Measurements from ENCODE around the gene C4A.
"Not testable (repeated sequence)": the region's sequence is repeated elsewhere in the genome, so short reads cannot be mapped to it uniquely, and the experiment has no call there.

Gene C4A

DNA sequence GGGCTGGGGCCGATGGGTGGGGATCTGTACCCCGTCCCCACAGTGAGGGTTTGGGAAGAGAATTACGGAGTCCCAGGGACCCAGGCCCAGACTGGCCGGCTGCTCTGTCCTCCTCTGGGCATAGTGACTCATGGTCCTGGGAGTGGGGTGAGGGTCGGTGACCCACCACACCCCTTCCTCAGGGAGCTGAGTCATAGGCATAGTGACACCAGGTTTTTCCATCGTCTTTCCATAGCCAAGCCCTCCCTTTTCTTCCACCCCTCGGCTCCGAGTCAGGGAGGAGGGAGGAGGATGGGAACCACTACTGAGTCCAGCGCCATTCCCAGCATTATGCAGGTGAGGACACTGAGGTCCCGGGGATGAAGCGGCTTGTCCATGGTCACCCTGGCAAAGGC is 65.2 kb downstream of the C4A start:
- no peaks in the 10 kb centered on the region for H3K9me3 ChIP-seq (ENCODE audit: low read length)
- H3K27me3 ChIP-seq (ENCODE audit: insufficient read depth, low read length) = peaks cover 6% of the 10 kb centered on the region
- H2AFZ ChIP-seq (ENCODE audit: low read depth, low read length) = no peak overlapping the region
- H3K36me3 ChIP-seq (ENCODE audit: insufficient read depth, low read length) = no peaks in the 10 kb centered on the region
- H3K4me3 ChIP-seq (ENCODE audit: low read length) = no peak overlapping the region
- H3K4me1 ChIP-seq (ENCODE audit: insufficient read depth, low read length) = peaks cover 17% of the 10 kb centered on the region

DNA sequence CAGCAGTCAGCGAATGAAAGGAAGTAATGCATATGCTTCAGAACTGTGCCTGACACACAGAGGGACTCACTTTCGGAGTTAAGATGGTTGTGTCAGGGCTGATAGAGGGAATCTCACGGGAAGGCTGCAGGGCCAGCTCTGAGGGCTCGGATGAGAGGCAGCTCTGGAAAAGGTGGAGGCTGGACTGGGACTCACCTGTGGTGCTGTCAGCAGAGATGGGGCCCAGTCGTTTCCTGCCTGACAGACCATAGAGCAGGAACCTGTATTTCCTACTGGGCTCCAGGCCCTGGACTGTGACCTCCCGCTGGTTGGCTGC is 65.6 kb downstream of the C4A start:
- Histone ChIP-seq H3K9me3 (ENCODE audit: low read length) (no peaks in the 10 kb centered on the region), H2AFZ (ENCODE audit: low read depth, low read length) (no peak overlapping the region), H3K4me1 (ENCODE audit: insufficient read depth, low read length) (peaks cover 17% of the 10 kb centered on the region), H3K36me3 (ENCODE audit: insufficient read depth, low read length) (no peaks in the 10 kb centered on the region), H3K4me3 (ENCODE audit: low read length) (no peak overlapping the region), H3K27me3 (ENCODE audit: insufficient read depth, low read length) (peaks cover 6% of the 10 kb centered on the region)

DNA sequence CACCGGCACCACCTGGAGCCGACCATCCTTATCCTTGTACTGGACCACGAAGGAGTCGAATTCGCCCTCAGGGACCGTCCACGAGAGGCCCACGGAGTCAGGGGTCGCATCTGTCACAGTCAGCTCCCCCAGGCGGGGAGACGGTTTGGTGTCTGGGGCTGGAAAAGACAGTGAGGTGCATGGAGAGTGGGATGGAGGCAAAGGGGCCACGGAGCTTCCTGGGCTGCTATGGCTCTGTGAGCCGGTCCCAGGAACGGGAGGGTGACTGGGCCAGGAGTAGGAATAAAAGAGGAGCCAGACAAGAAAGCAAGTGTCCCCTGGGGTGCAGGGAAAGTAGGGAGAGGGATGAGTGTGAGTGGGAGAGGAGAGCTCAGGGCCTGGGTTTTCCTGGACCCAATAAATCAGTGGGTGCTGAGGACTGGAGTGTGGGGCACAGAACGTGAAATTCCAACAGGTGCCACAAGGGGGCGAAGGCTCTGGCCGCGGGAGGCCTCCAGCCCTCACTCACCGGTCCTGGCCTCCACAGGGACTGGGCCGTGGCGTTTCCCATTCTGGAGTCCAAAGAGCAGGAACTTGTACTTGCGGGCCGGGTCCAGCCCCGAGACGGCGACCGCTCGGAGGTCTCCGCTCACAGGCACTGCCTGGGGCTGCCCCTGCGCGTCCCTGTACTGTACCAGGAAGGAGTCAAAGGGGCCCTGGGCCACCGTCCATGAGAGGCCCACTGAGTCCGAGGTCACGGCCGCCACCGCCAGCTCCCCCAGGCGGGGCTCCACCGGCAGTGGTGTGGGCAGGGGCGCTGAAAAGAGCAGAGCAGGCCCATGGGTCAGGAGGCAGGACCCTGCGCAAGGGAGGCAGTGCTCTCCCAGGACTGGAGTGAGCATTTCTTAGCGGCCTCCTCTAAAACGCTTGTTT is 66.3 kb downstream of the C4A start:
- peaks cover 6% of the 10 kb centered on the region for H3K27me3 ChIP-seq (ENCODE audit: insufficient read depth, low read length)
- peaks cover 17% of the 10 kb centered on the region for H3K4me1 ChIP-seq (ENCODE audit: insufficient read depth, low read length)
- H3K36me3 ChIP-seq (ENCODE audit: insufficient read depth, low read length) = no peaks in the 10 kb centered on the region
- H3K9me3 ChIP-seq (ENCODE audit: low read length) = no peaks in the 10 kb centered on the region
- no peak overlapping the region for H3K4me3 ChIP-seq (ENCODE audit: low read length)
- H2AFZ ChIP-seq (ENCODE audit: low read depth, low read length) = no peak overlapping the region

DNA sequence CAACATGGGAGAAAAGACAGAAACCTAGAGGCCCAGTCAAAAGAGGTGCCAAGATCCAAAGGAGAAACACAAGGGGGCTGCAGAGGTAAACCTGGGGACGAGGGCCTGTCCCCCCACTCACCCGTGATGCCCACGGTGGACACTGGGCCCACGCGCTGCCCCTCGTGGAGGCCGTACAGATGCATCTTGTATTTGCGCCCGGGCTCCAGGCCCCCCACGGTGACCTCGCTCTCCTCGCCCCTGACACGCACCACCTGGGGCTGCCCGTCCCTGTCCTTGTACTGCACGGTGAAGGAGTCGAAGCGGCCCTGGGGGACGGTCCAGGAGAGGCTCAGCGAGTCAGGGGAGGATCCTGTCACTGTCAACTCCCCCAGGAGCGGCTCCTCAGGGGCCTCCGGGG is 67.3 kb downstream of the C4A start:
- H3K27me3 ChIP-seq (ENCODE audit: insufficient read depth, low read length); H3K36me3 ChIP-seq (ENCODE audit: insufficient read depth, low read length); H3K9me3 ChIP-seq (ENCODE audit: low read length): not testable (repeated sequence)

DNA sequence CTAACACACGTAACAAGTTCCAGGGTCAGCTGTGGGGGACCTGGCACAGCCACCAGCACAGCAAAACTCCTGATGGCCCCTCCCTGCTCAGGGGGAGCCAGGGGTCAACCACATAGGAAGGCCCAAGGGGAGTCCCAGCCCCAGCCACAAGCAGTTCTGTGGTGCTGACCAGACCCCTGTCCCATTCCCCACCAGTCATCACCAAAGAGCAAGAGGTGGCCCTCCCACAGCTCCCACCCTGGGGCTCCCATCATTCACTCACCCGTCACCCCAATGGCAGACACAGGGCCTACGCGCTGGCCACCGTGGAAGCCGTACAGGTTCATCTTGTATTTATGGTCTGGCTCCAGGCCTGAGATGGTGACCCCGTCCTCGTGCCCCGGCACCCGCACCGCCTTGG is 67.9 kb downstream of the C4A start:
- H2AFZ ChIP-seq (ENCODE audit: low read depth, low read length); H3K27me3 ChIP-seq (ENCODE audit: insufficient read depth, low read length); H3K4me3 ChIP-seq (ENCODE audit: low read length); H3K9me3 ChIP-seq (ENCODE audit: low read length); H3K36me3 ChIP-seq (ENCODE audit: insufficient read depth, low read length): not testable (repeated sequence)
- H3K4me1 ChIP-seq (ENCODE audit: insufficient read depth, low read length) = peaks cover 17% of the 10 kb centered on the region

More for the DNA sequence above, 67.3 kb downstream of the C4A start:
- H3K4me3 ChIP-seq (ENCODE audit: low read length); H2AFZ ChIP-seq (ENCODE audit: low read depth, low read length): not testable (repeated sequence)
- H3K4me1 ChIP-seq (ENCODE audit: insufficient read depth, low read length) = peaks cover 17% of the 10 kb centered on the region

DNA sequence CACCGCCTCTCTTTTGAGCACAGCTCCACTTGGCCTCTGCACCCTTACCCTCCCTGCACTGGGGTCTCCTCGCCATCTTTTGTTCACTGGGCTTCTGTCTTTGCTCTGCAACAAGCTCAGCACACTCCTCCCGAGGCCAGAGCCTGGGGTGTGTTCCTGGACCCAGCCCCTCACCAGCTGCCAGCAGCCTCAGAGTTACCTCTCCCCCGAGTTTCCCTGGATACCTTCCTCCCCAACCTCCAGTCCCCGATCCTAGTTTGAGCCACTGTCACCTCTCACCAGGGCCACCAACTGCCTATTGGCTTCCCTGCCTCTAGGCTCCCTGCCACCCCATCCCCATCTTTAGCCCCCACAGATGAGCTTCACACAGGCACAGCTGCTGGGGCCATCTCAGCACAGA is 68.7 kb downstream of the C4A start:
- no peaks in the 10 kb centered on the region for H3K9me3 ChIP-seq (ENCODE audit: low read length)
- no peak overlapping the region for H3K4me3 ChIP-seq (ENCODE audit: low read length)
- H2AFZ ChIP-seq (ENCODE audit: low read depth, low read length) = no peak overlapping the region
- peaks cover 17% of the 10 kb centered on the region for H3K4me1 ChIP-seq (ENCODE audit: insufficient read depth, low read length)
- peaks cover 9% of the 10 kb centered on the region for H3K27me3 ChIP-seq (ENCODE audit: insufficient read depth, low read length)
- no peaks in the 10 kb centered on the region for H3K36me3 ChIP-seq (ENCODE audit: insufficient read depth, low read length)

All from neuron (in vitro differentiated cells).